IMR-90 (cell line): ENCODE data around the gene GFOD2. TPM values are rescaled to one million over a fixed set of nuclear protein-coding genes. Genes with fewer than 3 reads are reported as not detected.

Source experiments
- ATAC-seq: fragments of 200-7000 bp; cut with Tn5 transposase; 2 replicates; pipeline ENCODE4 v1.9.1; 2020; ENCODE audit warnings: low read depth, mild to moderate bottlenecking, moderate library complexity
- BruUV-seq: library from RNA; stranded (reverse); fragments of 400-500 nt; replicated peaks from 2 replicates; lab custom pipeline; 2021; lab: Mats Ljungman, UMichigan
- CTCF ChIA-PET: fragments of 300-600 bp; formaldehyde crosslinking; extraction: SDS; loops from one replicate; lab custom pipeline; 2021; ENCODE audit warnings: antibody characterized with exemption; lab: Yijun Ruan, JAX
- POLR2A ChIA-PET: fragments of 300-600 bp; sonication (Branson Sonifier 250); formaldehyde crosslinking; loops from one replicate; lab custom pipeline; 2022; ENCODE audit warnings: antibody characterized with exemption; ENCODE audit not compliant: unreplicated experiment; lab: Charles Lee
- DNase-seq: peaks from one replicate; pipeline ENCODE4 v3.0.0; 2013
- H2AFZ ChIP-seq: replicated peaks from 2 replicates; pipeline ENCODE3; 2013; ENCODE audit warnings: low read length, mild to moderate bottlenecking; ENCODE audit not compliant: poor library complexity
- H2AK5ac ChIP-seq: 2 replicates; pipeline ENCODE4 v1.6.1; 2013; ENCODE audit warnings: low read depth, low read length, inconsistent platforms
- H2AK9ac ChIP-seq: replicated peaks from 2 replicates; pipeline ENCODE3; 2013; ENCODE audit warnings: mild to moderate bottlenecking, low read depth, low read length, moderate library complexity; ENCODE audit not compliant: poor library complexity
- H2BK120ac ChIP-seq: 2 replicates; pipeline ENCODE4 v1.6.1; 2013; ENCODE audit warnings: low read depth, low read length, inconsistent platforms
- H2BK15ac ChIP-seq: 3 replicates; pipeline ENCODE4 v1.6.1; 2013; ENCODE audit warnings: low read depth, low read length, inconsistent platforms
- H2BK20ac ChIP-seq: 2 replicates; pipeline ENCODE4 v1.6.1; 2013; ENCODE audit warnings: low read depth, mild to moderate bottlenecking, inconsistent platforms, low read length, moderate library complexity
- H2BK5ac ChIP-seq: 2 replicates; pipeline ENCODE4 v1.6.1; 2013; ENCODE audit warnings: mild to moderate bottlenecking, low read depth, low read length, inconsistent platforms; ENCODE audit not compliant: poor library complexity, severe bottlenecking
- H3K14ac ChIP-seq: replicated peaks from 2 replicates; pipeline ENCODE4 v1.6.1; 2013; ENCODE audit warnings: low read depth, low read length, inconsistent platforms
- H3K18ac ChIP-seq: 2 replicates; pipeline ENCODE4 v1.6.1; 2013; ENCODE audit warnings: low read depth, low read length, control low read depth
- H3K23ac ChIP-seq: 2 replicates; pipeline ENCODE4 v1.6.1; 2013; ENCODE audit warnings: low read depth, low read length, inconsistent platforms
- H3K27ac ChIP-seq: 2 replicates; pipeline ENCODE4 v1.5.1; 2013; ENCODE audit warnings: mild to moderate bottlenecking, control low read depth, low read length; ENCODE audit not compliant: insufficient read depth
- H3K27me3 ChIP-seq: 2 replicates; pipeline ENCODE4 v1.6.1; 2013; ENCODE audit warnings: low read length; ENCODE audit not compliant: control insufficient read depth, insufficient read depth
- H3K36me3 ChIP-seq: 2 replicates; pipeline ENCODE4 v1.6.1; 2013; ENCODE audit warnings: low read length, mixed read lengths; ENCODE audit not compliant: control insufficient read depth, insufficient read depth
- H3K4ac ChIP-seq: 2 replicates; pipeline ENCODE4 v1.6.1; 2013; ENCODE audit warnings: low read depth, low read length, inconsistent platforms
- H3K4me1 ChIP-seq: 2 replicates; pipeline ENCODE4 v1.6.1; 2013; ENCODE audit warnings: low read length, mixed read lengths; ENCODE audit not compliant: control insufficient read depth, insufficient read depth
- H3K4me2 ChIP-seq: 2 replicates; pipeline ENCODE4 v1.6.1; 2013; ENCODE audit warnings: low read depth, mild to moderate bottlenecking, control low read depth, low read length, moderate library complexity
- H3K4me3 ChIP-seq: 2 replicates; pipeline ENCODE4 v1.5.1; 2013; ENCODE audit warnings: low read depth, mild to moderate bottlenecking, control low read depth, low read length, moderate library complexity; ENCODE audit not compliant: insufficient read depth
- H3K56ac ChIP-seq: 2 replicates; pipeline ENCODE4 v1.6.1; 2013; ENCODE audit warnings: low read length, inconsistent platforms; ENCODE audit not compliant: insufficient read depth; ENCODE audit errors: extremely low read depth
- H3K79me1 ChIP-seq, 2 experiments: 2 replicates each; pipeline ENCODE4 v1.6.1; 2013; ENCODE audit warnings: low read length in 2 of 2, inconsistent platforms in 1 of 2, low read depth in 1 of 2
- H3K9ac ChIP-seq: 2 replicates; pipeline ENCODE4 v1.6.1; 2013; ENCODE audit warnings: low read depth, low read length, control low read depth
- H3K9me1 ChIP-seq: 2 replicates; pipeline ENCODE4 v1.6.1; 2013; ENCODE audit warnings: low read length, inconsistent platforms; ENCODE audit not compliant: insufficient read depth
- H3K9me3 ChIP-seq: 2 replicates; pipeline ENCODE4 v1.6.1; 2013; ENCODE audit warnings: low read length; ENCODE audit not compliant: control insufficient read depth, insufficient read depth
- H4K20me1 ChIP-seq: 2 replicates; pipeline ENCODE4 v1.6.1; 2013; ENCODE audit warnings: low read length, inconsistent platforms; ENCODE audit not compliant: insufficient read depth
- H4K5ac ChIP-seq: 2 replicates; pipeline ENCODE4 v1.6.1; 2013; ENCODE audit warnings: mild to moderate bottlenecking, low read depth, low read length, control low read depth
- H4K8ac ChIP-seq, 2 experiments: 2 replicates each; pipeline ENCODE4 v1.6.1; 2013; ENCODE audit warnings: low read depth in 2 of 2, low read length in 2 of 2, control low read depth in 1 of 2, inconsistent platforms in 1 of 2
- H4K91ac ChIP-seq: 2 replicates; pipeline ENCODE4 v1.6.1; 2013; ENCODE audit warnings: low read depth, low read length, inconsistent platforms; ENCODE audit not compliant: insufficient read depth
- WGBS, 2 experiments: methylation state at CpG; one replicate each; pipeline versions ENCODE4 v1.1.5 to v1.1.7; 2013; ENCODE audit warnings: missing lambda C conversion rate in 2 of 2; ENCODE audit not compliant: insufficient read length in 1 of 2; ENCODE audit errors: extremely low coverage in 2 of 2; 5-methylcytosine and 5-hydroxymethylcytosine counted together
- dilution Hi-C: fragments of 300-500 bp; cut with HindIII; formaldehyde crosslinking; loops from one replicate; pipeline ENCODE4 v1.14.3; 2018; ENCODE audit warnings: low sequenced_read_pairs; ENCODE audit not compliant: unreplicated experiment
- in situ Hi-C: fragments of 300-500 bp; cut with MboI; formaldehyde crosslinking; loops from 3 replicates; pipeline ENCODE4 v1.14.3; 2019; ENCODE audit warnings: low sequenced_read_pairs, inconsistent platforms, mixed read lengths
- intact Hi-C: fragments of 100-400 bp; cut with micrococcal nuclease; formaldehyde crosslinking; loops from 2 replicates; pipeline ENCODE4 v1.10.0; 2022
- polyA plus RNA-seq, 3 experiments: library from polyadenylated mRNA; depleted of rRNA; stranded (reverse); fragments of >200 nt; gene quantifications; 2 replicates each; pipeline ENCODE4 v1.2.3, GENCODE V29; 2012; ENCODE audit warnings: low replicate concordance in 1 of 3
- total RNA-seq: library from RNA; depleted of rRNA; stranded (reverse); fragments of >200 nt; gene quantifications from 2 replicates; pipeline ENCODE4 v1.2.3, GENCODE V29; 2012
- TF ChIP-seq, protein P1 (sequence below): fragments of 150-350 bp; IDR thresholded peaks from 2 replicates; pipeline ENCODE4 v1.6.1; 2016; ENCODE audit warnings: low read depth, mild to moderate bottlenecking, low read length, moderate library complexity, borderline replicate concordance

GFOD2 gene
- total and polyA plus RNA-seq, 2 of the 4 experiments (the other 2 are of a cell fraction), result 12.3 to 18.1 TPM

DNA sequence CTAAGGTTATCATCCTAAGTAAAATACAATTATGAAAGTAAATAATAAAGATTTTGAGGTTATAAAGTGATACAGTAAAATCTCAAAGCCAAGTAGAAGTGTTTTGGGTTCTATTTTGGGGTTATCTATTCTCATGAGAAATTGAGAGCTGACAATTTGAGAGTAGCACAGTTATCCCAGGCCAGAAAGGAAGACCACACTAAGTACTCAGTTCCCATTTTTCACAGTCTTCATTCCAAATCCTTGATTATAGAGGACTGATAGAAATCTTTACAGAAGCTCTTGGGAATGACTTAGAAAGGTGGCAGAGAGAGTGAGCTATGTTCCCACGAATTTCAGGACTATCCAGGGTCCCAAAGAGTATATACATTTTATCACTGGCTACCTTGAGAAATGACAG, 4.6 kb downstream of the GFOD2 start:
- dilution Hi-C loops, result no loop called here

More for the DNA sequence above, 4.6 kb downstream of the GFOD2 start:
- ATAC-seq, result no peak
- H3K18ac ChIP-seq, result no peak overlapping the region
- H4K91ac ChIP-seq, result no peak overlapping the region
- H2BK120ac ChIP-seq, result no peak overlapping the region
- H2AFZ ChIP-seq, result no peak overlapping the region
- no peak overlapping the region for H2AK9ac ChIP-seq
- WGBS, 2 experiments, result no CpG with 5 or more reads among the region's 1 CpG
- H3K9ac ChIP-seq, result no peak overlapping the region
- DNase-seq, result no peak
- no peak overlapping the region for H2AK5ac ChIP-seq
- H3K56ac ChIP-seq, result no peak overlapping the region
- H2BK5ac ChIP-seq, result no peak overlapping the region
- H3K9me1 ChIP-seq, result peaks cover 12% of the 10 kb centered on the region; the same call in 1 of the 2 replicates
- H3K36me3 ChIP-seq, result no peaks in the 10 kb centered on the region; the same call in 1 of the 2 replicates
- H3K79me1 ChIP-seq, result peaks cover 27 to 53% of the 10 kb centered on the region in 2 experiments
- in situ Hi-C loops, result no loop called here
- no peak overlapping the region for H4K5ac ChIP-seq
- H3K9me3 ChIP-seq, result no peaks in the 10 kb centered on the region
- peaks cover 8% of the 10 kb centered on the region for H4K20me1 ChIP-seq
- H3K27me3 ChIP-seq, result no peaks in the 10 kb centered on the region
- no peak overlapping the region for H3K4me2 ChIP-seq
- H3K23ac ChIP-seq, result no peak overlapping the region
- ChIA-PET CTCF (no interaction called here), POLR2A (no interaction called here)
- BruUV-seq, result no TSS peak
- H4K8ac ChIP-seq, result no peak overlapping the region
- TF ChIP-seq, protein P1, sequence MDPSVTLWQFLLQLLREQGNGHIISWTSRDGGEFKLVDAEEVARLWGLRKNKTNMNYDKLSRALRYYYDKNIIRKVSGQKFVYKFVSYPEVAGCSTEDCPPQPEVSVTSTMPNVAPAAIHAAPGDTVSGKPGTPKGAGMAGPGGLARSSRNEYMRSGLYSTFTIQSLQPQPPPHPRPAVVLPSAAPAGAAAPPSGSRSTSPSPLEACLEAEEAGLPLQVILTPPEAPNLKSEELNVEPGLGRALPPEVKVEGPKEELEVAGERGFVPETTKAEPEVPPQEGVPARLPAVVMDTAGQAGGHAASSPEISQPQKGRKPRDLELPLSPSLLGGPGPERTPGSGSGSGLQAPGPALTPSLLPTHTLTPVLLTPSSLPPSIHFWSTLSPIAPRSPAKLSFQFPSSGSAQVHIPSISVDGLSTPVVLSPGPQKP, result no peak
- H3K4ac ChIP-seq, result no peak overlapping the region
- H2BK15ac ChIP-seq, result no peak overlapping the region
- intact Hi-C loops, result no loop called here
- H3K27ac ChIP-seq, result no peak overlapping the region
- no peak overlapping the region for H3K4me3 ChIP-seq
- H3K14ac ChIP-seq, result no peak overlapping the region
- H3K4me1 ChIP-seq, result peaks cover 3% of the 10 kb centered on the region
- H2BK20ac ChIP-seq, result no peak overlapping the region
